K562 (cell line): ENCODE results near the gene SNRPD2. TPM values are rescaled to one million over a fixed set of nuclear protein-coding genes. Genes with fewer than 3 reads are reported as not detected.

Experiments
- CEBPZ ChIP-seq: fragments of 150-350 bp; IDR thresholded peaks from 2 replicates; pipeline ENCODE4 v1.6.1; 2014; ENCODE audit warnings: low read depth, mild to moderate bottlenecking, low read length, borderline replicate concordance
- CREBBP ChIP-seq: IDR thresholded peaks from one replicate; pipeline ENCODE4 v1.6.1; 2012; ENCODE audit warnings: low read depth, mild to moderate bottlenecking, control low read depth, inconsistent platforms, low read length
- CXXC5 ChIP-seq: fragments of 250-450 bp; sonication (Bioruptor Pico); IDR thresholded peaks from 2 replicates; pipeline ENCODE4 v1.8.0; 2022; ENCODE audit warnings: inconsistent platforms, mild to moderate bottlenecking, moderate library complexity
- ELK3 ChIP-seq: fragments of 450-650 bp; formaldehyde crosslinking; IDR thresholded peaks from 2 replicates; pipeline ENCODE4 v1.4.0; 2020; ENCODE audit warnings: mild to moderate bottlenecking
- EP300 ChIP-seq: IDR thresholded peaks from 2 replicates; pipeline ENCODE4 v1.6.1; 2012; ENCODE audit warnings: low read length, improper control_type of control experiment
- ESRRB ChIP-seq: fragments of 250-450 bp; sonication (Bioruptor Pico); IDR thresholded peaks from 2 replicates; pipeline ENCODE4 v1.5.0; 2020; ENCODE audit warnings: mild to moderate bottlenecking, moderate library complexity, borderline replicate concordance
- GTF3C2 ChIP-seq: IDR thresholded peaks from 3 replicates; pipeline ENCODE4 v1.6.1; 2011; ENCODE audit warnings: borderline replicate concordance, mild to moderate bottlenecking, moderate library complexity; ENCODE audit not compliant: insufficient read length; ENCODE audit errors: extremely low read depth
- JUNB ChIP-seq: fragments of 450-650 bp; formaldehyde crosslinking; conservative IDR thresholded peaks from 2 replicates; pipeline ENCODE4 v1.4.0; 2020; ENCODE audit warnings: mild to moderate bottlenecking
- MXI1 ChIP-seq: IDR thresholded peaks from 2 replicates; pipeline ENCODE4 v1.6.1; 2011; ENCODE audit warnings: low read depth, mild to moderate bottlenecking, improper control_type of control experiment, low read length
- NCOA2 ChIP-seq, 2 experiments: fragments of 450-650 bp; IDR thresholded peaks; 2 replicates each; pipeline ENCODE4 v1.6.1; 2018; ENCODE audit warnings: mild to moderate bottlenecking in 2 of 2, moderate library complexity in 1 of 2; ENCODE audit not compliant: partially characterized antibody in 2 of 2
- NFATC3 ChIP-seq: fragments of 450-650 bp; IDR thresholded peaks from 2 replicates; pipeline ENCODE4 v1.6.1; 2017; ENCODE audit warnings: mild to moderate bottlenecking
- POLR2B ChIP-seq: fragments of 450-650 bp; IDR thresholded peaks from 2 replicates; pipeline ENCODE4 v1.6.1; 2018; ENCODE audit warnings: low read depth; ENCODE audit not compliant: partially characterized antibody
- POLR2G ChIP-seq: fragments of 200-400 bp; formaldehyde crosslinking; IDR thresholded peaks from 2 replicates; pipeline ENCODE4 v1.6.1; 2017; ENCODE audit warnings: low read depth, mild to moderate bottlenecking, antibody characterized with exemption, low read length, moderate library complexity
- TRIM28 ChIP-seq: fragments of 450-650 bp; IDR thresholded peaks from 2 replicates; pipeline ENCODE4 v1.6.1; 2017
- ZNF274 ChIP-seq: IDR thresholded peaks from 2 replicates; pipeline ENCODE4 v1.6.1; 2011; ENCODE audit warnings: low read depth, mild to moderate bottlenecking, low read length, moderate library complexity, borderline replicate concordance
- ZNF609 ChIP-seq: sonication (generic); formaldehyde crosslinking; IDR thresholded peaks from 2 replicates; pipeline ENCODE4 v1.8.1; 2023; ENCODE audit warnings: missing genetic modification reagents, mild to moderate bottlenecking, borderline replicate concordance
- polyA plus RNA-seq, 8 experiments: library from polyadenylated mRNA; depleted of rRNA in 4 of 8; stranded (reverse) in 5 of 8; unstranded in 3 of 8; fragments of >200 nt; fragmentation: Nextera tagmentation in 2 of 8; fragmentation: Illumina TruSeq in 1 of 8; extraction: Ambion mirVana in 2 of 8; extraction: Trizol in 1 of 8; gene quantifications; 2 replicates each; pipeline versions ENCODE4 v1.2.1 to v1.2.3, GENCODE V29; 2011 to 2014; ENCODE audit warnings: inconsistent platforms in 1 of 8, missing spikeins in 1 of 8
- total RNA-seq, 7 experiments: library from RNA; depleted of rRNA in 6 of 7; stranded (reverse); fragments of >200 nt in 6 of 7; fragmentation: Illumina TruSeq in 2 of 7; extraction: Trizol in 2 of 7; gene quantifications; 2 replicates each; pipeline versions ENCODE4 v1.2.1 to v1.2.3, GENCODE V29; 2011 to 2021; ENCODE audit warnings: low replicate concordance in 1 of 7

Gene SNRPD2
- total and polyA plus RNA-seq, 9 of the 15 experiments (the other 6 are each of a cell fraction or from before 2014, with no cell fraction given) = 728 to 4,411 (median 1,029) TPM

GRCh38 chr19:45681391-45682015 is 10.2 kb downstream of the SNRPD2 start (continued):
- no peak for TF ChIP-seq GTF3C2
- TF ChIP-seq POLR2G = peak; percentile 78
- no peak for TF ChIP-seq CREBBP
- TF ChIP-seq CEBPZ = no peak
- TF ChIP-seq ELK3 (CRISPR knock-in tag) = no peak
- no peak for TF ChIP-seq ZNF609
- TF ChIP-seq ZNF274 = no peak
- peak; percentile 78 for TF ChIP-seq CXXC5
- no peak for TF ChIP-seq NFATC3
- TF ChIP-seq ESRRB = no peak
- TF ChIP-seq POLR2B = no peak
- TF ChIP-seq TRIM28 = 0 out of 2 replicates have a peak, but pooled peaks have one; percentile 67
- no peak for TF ChIP-seq JUNB
- no peak for TF ChIP-seq EP300
- TF ChIP-seq NCOA2 (IDR thresholded peaks at IDR 0.05; ENCODE audit: partially characterized antibody in 2 of 2) = no peak
- TF ChIP-seq MXI1 = no peak
